ENCODE measurements around the gene PPP2R2D. TPM values are rescaled to one million over a fixed set of nuclear protein-coding genes. Genes with fewer than 3 reads are reported as not detected.

Gene PPP2R2D
- polyA plus RNA-seq, 1 donor (not counting 4 experiments of a cell fraction or from before 2014, with no cell fraction given), result 49.1 TPM

DNA sequence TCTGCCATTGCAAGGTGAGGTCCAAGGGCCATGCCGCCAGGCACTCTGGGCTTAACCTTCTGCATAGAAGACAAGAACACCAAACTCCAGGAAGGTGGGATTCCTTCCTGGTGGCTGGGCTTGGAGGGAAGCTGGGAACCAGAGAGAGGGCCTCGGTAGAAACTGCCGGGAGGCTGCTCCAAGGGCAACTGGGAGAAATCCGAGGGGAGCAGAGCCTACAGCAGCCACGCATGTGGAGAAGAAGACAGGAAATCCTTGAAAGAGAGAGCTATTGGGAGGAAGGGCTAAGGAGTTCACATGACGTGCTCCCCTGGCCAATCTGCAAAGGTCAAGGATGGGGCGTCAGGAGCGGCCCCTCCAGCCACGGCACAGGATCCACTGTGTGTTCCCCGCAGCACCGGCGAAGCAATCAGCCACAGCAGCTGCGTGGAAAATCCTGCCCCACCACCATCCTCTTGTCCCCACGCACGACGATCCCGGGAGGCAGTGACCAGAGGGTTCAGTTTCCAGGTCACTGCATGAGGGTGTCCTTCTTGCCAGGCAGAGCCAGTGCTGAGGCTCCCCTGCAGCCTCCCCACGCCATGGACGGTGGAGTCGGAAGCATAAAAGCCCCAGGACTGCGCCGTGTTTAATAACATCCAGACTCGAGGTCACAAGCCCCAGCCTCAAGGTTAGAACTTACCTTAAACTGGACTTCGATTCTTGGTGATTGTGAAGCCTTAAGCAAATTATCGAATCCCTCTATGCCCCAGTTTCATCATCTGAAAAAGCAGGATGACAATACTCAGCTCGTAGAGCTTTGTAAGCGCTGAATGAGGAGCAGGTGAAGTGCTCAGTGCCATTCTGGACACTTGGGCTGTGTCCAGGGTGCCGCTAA lies 8.6 kb upstream of the PPP2R2D start:
- Histone ChIP-seq H3K9me3 (ENCODE audit: control insufficient read depth, low read depth, low read length) (no peaks in the 10 kb centered on the region), H3K27ac (ENCODE audit: control insufficient read depth, insufficient read depth, low read length) (no peak overlapping the region), H3K9ac (ENCODE audit: control insufficient read depth, extremely low read depth, insufficient read depth, low read length) (no peak overlapping the region), H3K4me1 (ENCODE audit: control insufficient read depth, extremely low read depth, insufficient read depth, low read length) (peaks cover 14% of the 10 kb centered on the region), H2AFZ (ENCODE audit: control insufficient read depth, low read length) (no peak overlapping the region), H3K4me2 (ENCODE audit: control insufficient read depth, extremely low read depth, insufficient read depth, low read depth, low read length) (no peak overlapping the region), H3K27me3 (ENCODE audit: control insufficient read depth, extremely low read depth, insufficient read depth, low read length) (peaks cover 23% of the 10 kb centered on the region), H3K36me3 (ENCODE audit: control insufficient read depth in 2 of 2, extremely low read depth in 1 of 2, insufficient read depth in 2 of 2, low read length in 2 of 2) (no peaks in the 10 kb centered on the region), H3K79me2 (ENCODE audit: control insufficient read depth, insufficient read depth, low read length) (no peaks in the 10 kb centered on the region), H3K4me3 (ENCODE audit: control insufficient read depth in 2 of 3, extremely low read depth in 1 of 3, insufficient read depth in 2 of 3, low read depth in 1 of 3, low read length in 3 of 3) (no peak overlapping the region), H4K20me1 (ENCODE audit: control insufficient read depth, extremely low read depth, insufficient read depth, low read length) (no peaks in the 10 kb centered on the region), H3K9me1 (ENCODE audit: control insufficient read depth, extremely low read depth, insufficient read depth, low read length) (no peaks in the 10 kb centered on the region)
- no peak for DNase-seq (ENCODE audit: low read depth, low spot score)
- dilution Hi-C loops (cut with MboI; ENCODE audit: extremely low pct_ligation_motif_present, low sequenced_read_pairs), result no loop called here
- TF ChIP-seq EZH2 (IDR thresholded peaks at IDR 0.05; ENCODE audit: low read length) (no peak), CTCF (optimal IDR thresholded peaks at IDR 0.05 in 1 of 3, IDR thresholded peaks at IDR 0.05 in 1 of 3, conservative IDR thresholded peaks at IDR 0.05 in 1 of 3; ENCODE audit: extremely low read depth in 1 of 3, insufficient read depth in 2 of 3, low read length in 3 of 3) (no peak)
- FAIRE-seq, result no peak

DNA sequence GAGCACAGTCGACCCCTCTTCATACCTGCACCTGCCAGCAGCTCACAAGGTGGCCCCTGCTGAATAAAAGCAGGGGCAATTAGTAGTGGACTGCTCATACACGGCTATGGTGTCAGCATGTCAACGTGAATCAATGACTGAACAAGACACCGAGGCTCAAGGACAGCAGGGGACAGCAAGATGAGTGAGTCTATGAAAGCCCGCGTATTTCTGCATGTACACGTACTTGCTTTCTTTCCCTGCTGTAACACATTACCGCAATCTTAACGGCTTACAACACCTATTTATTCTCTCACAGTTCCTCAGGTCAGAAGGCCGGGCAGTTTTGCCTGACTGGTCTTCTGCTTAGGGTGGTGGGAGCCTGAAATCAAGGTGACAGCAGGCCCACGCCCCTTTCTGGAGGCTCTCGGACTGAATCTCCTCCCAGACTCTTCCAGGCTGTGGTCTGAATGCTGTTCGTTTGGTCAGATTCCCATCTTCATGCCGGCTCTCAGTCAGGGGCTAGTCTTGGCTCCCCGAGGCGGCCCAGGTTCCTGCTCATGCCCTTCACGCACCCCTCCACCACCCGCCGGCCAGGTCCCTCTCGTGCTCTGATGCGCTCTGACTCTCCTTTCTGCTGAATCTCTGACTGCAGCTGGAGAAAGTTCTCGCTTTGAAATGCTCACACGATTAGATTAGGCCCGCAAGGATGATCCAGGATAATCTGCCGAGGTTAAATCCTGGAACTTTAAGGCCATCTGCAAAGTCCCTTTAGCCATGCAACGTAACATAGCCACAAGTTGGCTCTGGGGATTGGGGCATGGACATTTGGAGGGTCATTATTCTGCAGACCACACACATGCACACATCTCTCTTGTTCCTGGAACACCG lies 7.8 kb upstream of the PPP2R2D start:
- dilution Hi-C loops (cut with MboI; ENCODE audit: extremely low pct_ligation_motif_present, low sequenced_read_pairs), result no loop called here
- no peak overlapping the region for H2AFZ ChIP-seq (ENCODE audit: control insufficient read depth, low read length)
- peaks cover 23% of the 10 kb centered on the region for H3K27me3 ChIP-seq (ENCODE audit: control insufficient read depth, extremely low read depth, insufficient read depth, low read length)

More for the DNA sequence above, 7.8 kb upstream of the PPP2R2D start:
- no peaks in the 10 kb centered on the region for H3K36me3 ChIP-seq (ENCODE audit: control insufficient read depth in 2 of 2, extremely low read depth in 1 of 2, insufficient read depth in 2 of 2, low read length in 2 of 2)
- H3K4me1 ChIP-seq (ENCODE audit: control insufficient read depth, extremely low read depth, insufficient read depth, low read length), result peaks cover 6% of the 10 kb centered on the region
- DNase-seq (ENCODE audit: low read depth, low spot score) (no peak), FAIRE-seq (no peak)
- H3K27ac ChIP-seq (ENCODE audit: control insufficient read depth, insufficient read depth, low read length), result no peak overlapping the region
- H4K20me1 ChIP-seq (ENCODE audit: control insufficient read depth, extremely low read depth, insufficient read depth, low read length), result no peaks in the 10 kb centered on the region
- H3K4me2 ChIP-seq (ENCODE audit: control insufficient read depth, extremely low read depth, insufficient read depth, low read depth, low read length), result no peak overlapping the region
- H3K9me3 ChIP-seq (ENCODE audit: control insufficient read depth, low read depth, low read length), result no peaks in the 10 kb centered on the region
- H3K79me2 ChIP-seq (ENCODE audit: control insufficient read depth, insufficient read depth, low read length), result no peaks in the 10 kb centered on the region
- no peak overlapping the region for H3K4me3 ChIP-seq (ENCODE audit: control insufficient read depth in 2 of 3, extremely low read depth in 1 of 3, insufficient read depth in 2 of 3, low read depth in 1 of 3, low read length in 3 of 3)
- TF ChIP-seq EZH2 (IDR thresholded peaks at IDR 0.05; ENCODE audit: low read length), result no peak
- TF ChIP-seq CTCF (optimal IDR thresholded peaks at IDR 0.05 in 1 of 3, IDR thresholded peaks at IDR 0.05 in 1 of 3, conservative IDR thresholded peaks at IDR 0.05 in 1 of 3; ENCODE audit: extremely low read depth in 1 of 3, insufficient read depth in 2 of 3, low read length in 3 of 3), result no peak
- H3K9me1 ChIP-seq (ENCODE audit: control insufficient read depth, extremely low read depth, insufficient read depth, low read length), result no peaks in the 10 kb centered on the region
- no peak overlapping the region for H3K9ac ChIP-seq (ENCODE audit: control insufficient read depth, extremely low read depth, insufficient read depth, low read length)

Data from keratinocyte (primary cell).